HepG2 (cell line): Measurements from ENCODE around the gene FTCD. TPM values are rescaled to one million over a fixed set of nuclear protein-coding genes. Genes with fewer than 3 reads are reported as not detected.

ENCODE experiments used
- ATAC-seq: fragments of 200-7000 bp; cut with Tn5 transposase; 3 replicates; pipeline ENCODE4 v1.9.1; 2020; ENCODE audit warnings: mild to moderate bottlenecking, moderate library complexity
- BruUV-seq: library from RNA; stranded (reverse); fragments of 400-500 nt; replicated peaks from 2 replicates; lab custom pipeline; 2021; lab: Mats Ljungman, UMichigan
- CTCF ChIA-PET: fragments of 300-600 bp; formaldehyde crosslinking; extraction: SDS; loops from one replicate; lab custom pipeline; 2021; ENCODE audit warnings: low total read pairs, inconsistent platforms, low intra/inter-chr PET ratio; lab: Yijun Ruan, JAX
- POLR2A ChIA-PET: fragments of 350-600 bp; sonication (Branson Sonifier 250); formaldehyde crosslinking; loops from one replicate; lab custom pipeline; 2020; ENCODE audit warnings: antibody characterized with exemption, inconsistent platforms; lab: Yijun Ruan, JAX
- DNase-seq: peaks from one replicate; pipeline ENCODE4 v3.0.0-alpha.2; 2015; ENCODE audit warnings: low spot score
- FAIRE-seq: peaks from 3 replicates; lab custom pipeline; 2011; peaks lifted over from hg19 to GRCh38; lab: Jason Lieb, UNC
- H2AFZ ChIP-seq: one replicate; pipeline ENCODE4 v1.6.1; 2011; ENCODE audit warnings: low read length, inconsistent platforms
- H3K27ac ChIP-seq: fragments of 300-600 bp; 3 replicates; pipeline ENCODE4 v1.8.0; 2011; ENCODE audit warnings: mixed run types, mild to moderate bottlenecking, mixed read lengths, low read length, inconsistent platforms; ENCODE audit not compliant: insufficient read depth; ENCODE audit errors: extremely low read length
- H3K27me3 ChIP-seq, 2 experiments: fragments of 200-600 bp in 1 of 2; 2 replicates in 1 of 2; 3 replicates in 1 of 2; pipeline versions ENCODE4 v1.6.0 to v1.8.0; 2011; ENCODE audit warnings: low read length in 2 of 2, mild to moderate bottlenecking in 2 of 2, moderate library complexity in 2 of 2, inconsistent platforms in 1 of 2; ENCODE audit not compliant: insufficient read depth in 2 of 2, control insufficient read depth in 1 of 2
- H3K36me3 ChIP-seq, 2 experiments: fragments of 200-600 bp in 1 of 2; replicated peaks in 1 of 2; 2 replicates in 1 of 2; 3 replicates in 1 of 2; pipeline versions ENCODE4 v1.5.1 to v1.8.0; 2011; ENCODE audit warnings: low read length in 2 of 2, inconsistent platforms in 1 of 2; ENCODE audit not compliant: insufficient read depth in 2 of 2, control insufficient read depth in 1 of 2
- H3K4me1 ChIP-seq: 2 replicates; pipeline ENCODE4 v1.5.1; 2012; ENCODE audit warnings: low read length, inconsistent platforms; ENCODE audit not compliant: insufficient read depth
- H3K4me2 ChIP-seq: 2 replicates; pipeline ENCODE4 v1.6.0; 2011; ENCODE audit warnings: low read depth, low read length, inconsistent platforms
- H3K4me3 ChIP-seq, 3 experiments: fragments of 200-600 bp in 1 of 3; sonication (generic), shearing (Covaris generic) in 1 of 3; replicated peaks in 1 of 3; 2 replicates each; pipeline ENCODE4 v1.5.1; 2011 to 2016; ENCODE audit warnings: low read length in 3 of 3, inconsistent platforms in 2 of 3, low read depth in 2 of 3, mild to moderate bottlenecking in 2 of 3, control low read depth in 1 of 3, mixed read lengths in 1 of 3; ENCODE audit not compliant: insufficient read depth in 1 of 3
- H3K79me2 ChIP-seq: one replicate; pipeline ENCODE4 v1.6.1; 2011; ENCODE audit warnings: low read length, inconsistent platforms; ENCODE audit not compliant: insufficient read depth
- H3K9ac ChIP-seq: 2 replicates; pipeline ENCODE4 v1.6.0; 2011; ENCODE audit warnings: mild to moderate bottlenecking, low read depth, low read length, inconsistent platforms; ENCODE audit not compliant: insufficient read depth
- H3K9me3 ChIP-seq: 2 replicates; pipeline ENCODE4 v1.5.1; 2012; ENCODE audit warnings: mild to moderate bottlenecking, low read length
- H4K20me1 ChIP-seq: 2 replicates; pipeline ENCODE4 v1.6.0; 2011; ENCODE audit warnings: inconsistent platforms, mild to moderate bottlenecking, low read length, moderate library complexity; ENCODE audit not compliant: insufficient read depth
- AHR ChIP-seq: IDR thresholded peaks from 2 replicates; pipeline ENCODE4 v1.6.1; 2018; ENCODE audit warnings: missing genetic modification reagents, missing compliant biosample characterization
- DPF2 ChIP-seq: sonication (generic); formaldehyde crosslinking; IDR thresholded peaks from 2 replicates; pipeline ENCODE4 v1.4.0; 2020; ENCODE audit warnings: mild to moderate bottlenecking, low read depth, missing genetic modification reagents, borderline replicate concordance
- FOXP4 ChIP-seq: sonication (generic); formaldehyde crosslinking; IDR thresholded peaks from 2 replicates; pipeline ENCODE4 v1.4.0; 2020; ENCODE audit warnings: missing genetic modification reagents
- GABPA ChIP-seq, 2 experiments: IDR thresholded peaks; 2 replicates each; pipeline ENCODE4 v1.6.1; 2011 to 2016; ENCODE audit warnings: low read depth in 2 of 2, low read length in 1 of 2, missing biosample characterization in 1 of 2, missing genetic modification characterization in 1 of 2
- MYNN ChIP-seq: sonication (generic); formaldehyde crosslinking; IDR thresholded peaks from 2 replicates; pipeline ENCODE4 v1.4.0; 2020; ENCODE audit warnings: mild to moderate bottlenecking, low read depth, missing genetic modification reagents
- SMAD3 ChIP-seq: sonication (generic); formaldehyde crosslinking; IDR thresholded peaks from 2 replicates; pipeline ENCODE4 v1.4.0; 2020; ENCODE audit warnings: missing genetic modification reagents
- ZBTB8A ChIP-seq: sonication (generic); formaldehyde crosslinking; IDR thresholded peaks from 2 replicates; pipeline ENCODE4 v1.4.0; 2020; ENCODE audit warnings: mild to moderate bottlenecking, low read depth, missing genetic modification reagents, borderline replicate concordance
- ZNF282 ChIP-seq: fragments of 450-650 bp; IDR thresholded peaks from 2 replicates; pipeline ENCODE4 v1.6.1; 2018; ENCODE audit not compliant: partially characterized antibody
- WGBS: methylation state at CpG from one replicate; pipeline ENCODE4 v1.1.6; 2017; ENCODE audit warnings: low lambda C conversion rate; 5-methylcytosine and 5-hydroxymethylcytosine counted together
- in situ Hi-C: cut with HindIII; loops from 2 replicates; pipeline ENCODE4 v1.10.0; 2017; ENCODE audit warnings: low pct_unique_long_range_greater_than_20kb; ENCODE audit not compliant: extremely low pct_ligation_motif_present
- intact Hi-C: fragments of 100-400 bp; cut with micrococcal nuclease; formaldehyde crosslinking; loops from one replicate; pipeline ENCODE4 v1.10.0; 2022; ENCODE audit not compliant: unreplicated experiment
- polyA plus RNA-seq, 8 experiments: library from polyadenylated mRNA; depleted of rRNA in 3 of 8; stranded (reverse) in 7 of 8; unstranded in 1 of 8; fragments of >200 nt; fragmentation: Illumina TruSeq in 4 of 8; extraction: Trizol in 4 of 8; gene quantifications; 2 replicates each; pipeline versions ENCODE4 v1.2.1 to v1.2.3, GENCODE V29; 2011 to 2016; ENCODE audit warnings: low read depth in 4 of 8, missing spikeins in 1 of 8, mixed read lengths in 1 of 8; ENCODE audit not compliant: insufficient read depth in 1 of 8
- total RNA-seq, 5 experiments: library from RNA; depleted of rRNA; stranded (reverse); fragments of >200 nt; fragmentation: Illumina TruSeq; extraction: Trizol; gene quantifications; 2 replicates each; pipeline ENCODE4 v1.2.3, GENCODE V29; 2016; ENCODE audit warnings: low read depth in 1 of 5

The FTCD gene
- total and polyA plus RNA-seq, 2 of the 13 experiments (the other 11 are each of a cell fraction or from before 2014, with no cell fraction given): 75.7 to 105 TPM

GRCh38 chr21:46109313-46110221, 45.8 kb downstream of the FTCD start:
- no peaks in the 10 kb centered on the region for H3K36me3 ChIP-seq

More at GRCh38 chr21:46109313-46110221, 45.8 kb downstream of the FTCD start:
- POLR2A ChIA-PET: no interaction called here
- H3K27ac ChIP-seq: no peak overlapping the region
- no peak overlapping the region for H3K9ac ChIP-seq
- no peak overlapping the region for H2AFZ ChIP-seq
- no peak overlapping the region for H3K4me3 ChIP-seq
- in situ Hi-C loops: no loop called here
- BruUV-seq: no TSS peak
- ATAC-seq (no peak; the same call in 2 of the 3 replicates), DNase-seq (no peak), FAIRE-seq (no peak)
- no peak overlapping the region for H3K4me2 ChIP-seq
- intact Hi-C loops: no loop called here
- 20% methylated on average over 4 of the region's 19 CpGs for WGBS
- H3K79me2 ChIP-seq: no peaks in the 10 kb centered on the region
- no peaks in the 10 kb centered on the region for H3K4me1 ChIP-seq
- no peak for TF ChIP-seq GABPA (IDR thresholded peaks at IDR 0.05; ENCODE audit: low read depth, low read length)
- no peak for TF ChIP-seq GABPA (CRISPR knock-in tag; IDR thresholded peaks at IDR 0.05; ENCODE audit: low read depth)
- TF ChIP-seq MYNN (CRISPR knock-in tag): no peak
- TF ChIP-seq AHR (CRISPR knock-in tag): no peak
- TF ChIP-seq DPF2 (CRISPR knock-in tag): no peak
- no peak for TF ChIP-seq FOXP4 (CRISPR knock-in tag)
- no peak for TF ChIP-seq SMAD3 (CRISPR knock-in tag)
- TF ChIP-seq ZNF282: no peak
- TF ChIP-seq ZBTB8A: no peak
- H4K20me1 ChIP-seq: no peaks in the 10 kb centered on the region
- H3K27me3 ChIP-seq: peaks cover 0 to 18% of the 10 kb centered on the region in 2 experiments; a peak in 2 of 5 replicates
- CTCF ChIA-PET: no interaction called here
- H3K9me3 ChIP-seq: peaks cover 6% of the 10 kb centered on the region
